Breast epithelium (tissue), 4 donors: ENCODE results near the gene PDCD4. TPM values are rescaled to one million over a fixed set of nuclear protein-coding genes. Genes with fewer than 3 reads are reported as not detected.
"Not testable (repeated sequence)": the region's sequence is repeated elsewhere in the genome, so short reads cannot be mapped to it uniquely, and the experiment has no call there.

Experiments
- DNase-seq, 2 donors: peaks; one replicate each; pipeline ENCODE4 v3.0.0-alpha.2; 2019; ENCODE audit warnings: low spot score in 2 of 2
- H3K27ac ChIP-seq, 2 donors: fragments of 200-600 bp; sonication (generic) in 1 of 2; one replicate each; pipeline ENCODE4 v1.5.1; 2016 to 2019; ENCODE audit warnings: mild to moderate bottlenecking in 1 of 2
- H3K27me3 ChIP-seq, 2 donors: fragments of 200-600 bp; sonication (generic) in 1 of 2; one replicate each; pipeline versions ENCODE4 v1.5.1 to v1.6.0; 2017 to 2019; ENCODE audit warnings: control low read depth in 1 of 2, mild to moderate bottlenecking in 1 of 2
- H3K36me3 ChIP-seq: fragments of 200-600 bp; one replicate; pipeline ENCODE4 v1.5.1; 2019
- H3K4me1 ChIP-seq, 2 donors: fragments of 200-600 bp; sonication (generic); one replicate each; pipeline ENCODE4 v1.5.1; 2016 to 2019; ENCODE audit warnings: control low read depth in 1 of 2
- H3K4me3 ChIP-seq, 3 donors: fragments of 200-600 bp; sonication (generic); 1 replicate in 2 of 3; 2 replicates in 1 of 3; pipeline ENCODE4 v1.5.1; 2016 to 2019; ENCODE audit warnings: mild to moderate bottlenecking in 3 of 3, moderate library complexity in 2 of 3
- H3K9me3 ChIP-seq, 2 donors: fragments of 200-600 bp; sonication (generic) in 1 of 2; one replicate each; pipeline ENCODE4 v1.5.1; 2016 to 2019; ENCODE audit warnings: control low read depth in 1 of 2
- POLR2A ChIP-seq: fragments of 450-650 bp; IDR thresholded peaks from one replicate; pipeline ENCODE4 v1.6.1; 2016; ENCODE audit warnings: antibody characterized with exemption, mild to moderate bottlenecking, moderate library complexity
- POLR2AphosphoS5 ChIP-seq, 3 donors: sonication (generic); formaldehyde crosslinking; IDR thresholded peaks; one replicate each; pipeline ENCODE4 v1.6.1; 2017; ENCODE audit warnings: antibody characterized with exemption in 3 of 3
- intact Hi-C: fragments of 100-400 bp; cut with DNase I; formaldehyde crosslinking; loops from one replicate; pipeline ENCODE4 v1.15.1; 2023; ENCODE audit warnings: low total_unique reads
- total RNA-seq, 3 donors: library from RNA; depleted of rRNA; stranded (reverse); fragments of >200 nt; gene quantifications; one replicate each; pipeline ENCODE4 v1.1.0, GENCODE V29; 2016
- TF ChIP-seq, protein P1 (sequence below), 3 donors: fragments of 450-650 bp; IDR thresholded peaks; one replicate each; pipeline ENCODE4 v1.5.1; 2016 to 2017; ENCODE audit warnings: antibody characterized with exemption in 3 of 3, mild to moderate bottlenecking in 3 of 3, moderate library complexity in 3 of 3

The PDCD4 gene
- total RNA-seq, 3 donors from 2014 or later, result 101 to 319 (median 161) TPM

DNA sequence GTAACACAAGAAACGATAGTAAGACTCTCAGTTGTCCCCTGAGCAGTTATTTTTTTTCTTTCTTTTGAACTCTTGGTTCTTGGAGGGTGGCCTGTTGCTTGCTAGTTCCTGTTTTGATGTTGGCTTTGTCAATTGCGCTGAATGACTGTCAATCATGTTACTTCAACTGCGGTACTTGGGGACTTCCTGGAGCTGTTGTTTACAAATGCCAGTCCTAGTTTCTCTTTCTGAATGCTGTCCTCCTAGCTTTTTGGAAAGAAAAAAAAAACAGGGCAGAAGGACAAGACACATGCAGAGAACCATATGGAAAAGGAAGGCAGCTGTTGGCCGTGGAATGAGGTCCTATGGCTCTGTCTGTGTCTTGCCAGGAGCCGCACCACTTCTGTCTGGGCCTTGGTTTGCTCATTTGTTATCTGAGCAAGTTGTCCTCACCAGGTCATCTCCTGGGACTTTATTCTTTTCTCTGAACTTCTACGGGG, 7.0 kb upstream of the PDCD4 start:
- intact Hi-C loops, result no loop called here

DNA sequence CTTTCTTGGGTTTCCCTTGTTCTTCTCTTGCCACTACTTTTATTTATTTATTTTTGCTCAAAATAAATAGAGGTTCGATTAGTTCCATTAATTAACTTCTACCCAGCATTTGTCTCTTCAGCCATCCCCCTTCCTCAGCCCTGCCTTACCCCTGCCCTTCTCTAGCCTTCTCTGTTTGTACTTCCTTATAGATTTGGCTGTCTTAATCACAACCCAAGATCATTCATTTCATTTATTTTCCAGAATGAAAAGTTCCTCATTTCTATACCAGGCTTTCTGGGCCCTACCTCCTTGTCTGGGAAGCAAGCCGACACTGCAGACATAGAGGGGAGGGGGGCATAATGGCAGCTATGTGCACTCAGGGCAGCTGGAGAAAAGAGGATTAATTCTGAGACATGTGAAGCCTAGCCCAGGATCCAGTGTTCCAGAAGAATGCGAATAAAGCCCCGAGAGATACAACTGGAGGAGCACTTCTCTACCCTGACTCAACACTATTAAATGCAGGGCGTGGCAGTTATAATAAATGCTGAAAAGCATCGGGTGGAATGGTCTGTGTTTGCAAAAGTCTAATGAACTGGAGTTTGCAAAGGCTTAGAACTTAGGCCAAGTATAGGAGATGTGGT, 6.4 kb upstream of the PDCD4 start:
- H3K36me3 ChIP-seq, result no peaks in the 10 kb centered on the region
- DNase-seq, result no peak
- no peaks in the 10 kb centered on the region for H3K9me3 ChIP-seq
- H3K27ac ChIP-seq, result peak overlapping the region; percentile 76 to 85
- H3K4me1 ChIP-seq, result peaks cover 0 to 25% of the 10 kb centered on the region in 2 donors
- H3K27me3 ChIP-seq, result no peaks in the 10 kb centered on the region
- H3K4me3 ChIP-seq, result peak overlapping the region in 1 of 3 donors; percentile 3
- intact Hi-C loops, result no loop called here
- TF ChIP-seq, protein P1, sequence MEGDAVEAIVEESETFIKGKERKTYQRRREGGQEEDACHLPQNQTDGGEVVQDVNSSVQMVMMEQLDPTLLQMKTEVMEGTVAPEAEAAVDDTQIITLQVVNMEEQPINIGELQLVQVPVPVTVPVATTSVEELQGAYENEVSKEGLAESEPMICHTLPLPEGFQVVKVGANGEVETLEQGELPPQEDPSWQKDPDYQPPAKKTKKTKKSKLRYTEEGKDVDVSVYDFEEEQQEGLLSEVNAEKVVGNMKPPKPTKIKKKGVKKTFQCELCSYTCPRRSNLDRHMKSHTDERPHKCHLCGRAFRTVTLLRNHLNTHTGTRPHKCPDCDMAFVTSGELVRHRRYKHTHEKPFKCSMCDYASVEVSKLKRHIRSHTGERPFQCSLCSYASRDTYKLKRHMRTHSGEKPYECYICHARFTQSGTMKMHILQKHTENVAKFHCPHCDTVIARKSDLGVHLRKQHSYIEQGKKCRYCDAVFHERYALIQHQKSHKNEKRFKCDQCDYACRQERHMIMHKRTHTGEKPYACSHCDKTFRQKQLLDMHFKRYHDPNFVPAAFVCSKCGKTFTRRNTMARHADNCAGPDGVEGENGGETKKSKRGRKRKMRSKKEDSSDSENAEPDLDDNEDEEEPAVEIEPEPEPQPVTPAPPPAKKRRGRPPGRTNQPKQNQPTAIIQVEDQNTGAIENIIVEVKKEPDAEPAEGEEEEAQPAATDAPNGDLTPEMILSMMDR (IDR thresholded peaks at IDR 0.05), result no peak
- TF ChIP-seq POLR2A, result no peak
- TF ChIP-seq POLR2AphosphoS5 (IDR thresholded peaks at IDR 0.05), result no peak

More for the DNA sequence above, 7.0 kb upstream of the PDCD4 start:
- Histone ChIP-seq H3K4me3 (peak overlapping the region; percentile 1 to 26 (median 3)), H3K4me1 (peaks cover under 1 to 31% of the 10 kb centered on the region in 2 donors), H3K27me3 (no peaks in the 10 kb centered on the region), H3K9me3 (no peaks in the 10 kb centered on the region), H3K27ac (peak overlapping the region; percentile 76 to 85), H3K36me3 (no peaks in the 10 kb centered on the region)
- TF ChIP-seq POLR2A (no peak), POLR2AphosphoS5 (IDR thresholded peaks at IDR 0.05) (no peak)
- TF ChIP-seq, protein P1 (IDR thresholded peaks at IDR 0.05), result no peak
- no peak for DNase-seq

DNA sequence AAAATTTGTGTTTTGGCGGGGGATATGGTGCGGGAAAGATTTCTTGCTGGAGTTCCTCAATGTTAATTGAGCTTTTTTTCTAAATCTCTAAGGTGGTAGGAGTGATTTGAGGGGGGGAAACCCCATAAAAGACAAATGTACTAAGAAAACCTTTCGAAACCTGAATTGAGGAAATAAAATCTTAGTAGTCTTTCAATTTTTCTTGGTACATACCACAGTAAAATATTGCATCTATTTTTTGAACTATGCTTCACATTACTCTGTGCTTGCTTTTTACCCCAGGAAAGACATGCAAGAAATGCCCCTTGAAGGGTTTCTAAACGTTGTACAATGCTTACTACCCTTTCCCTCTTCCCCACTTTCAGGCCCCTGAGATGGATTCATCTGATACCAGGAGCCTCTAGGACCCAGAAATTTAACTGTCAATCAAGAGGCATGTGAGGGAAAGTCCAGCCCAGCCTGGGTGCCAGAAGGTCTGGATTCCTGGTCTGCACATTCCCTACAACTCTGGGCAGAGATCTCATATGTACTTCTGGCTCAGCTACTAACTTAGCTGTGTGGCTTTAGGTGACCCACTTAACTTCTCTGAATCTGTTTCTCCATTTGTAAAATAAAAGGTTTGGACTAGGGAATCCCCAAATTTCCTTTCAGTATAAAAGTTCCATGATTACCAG, 5.8 kb upstream of the PDCD4 start:
- Histone ChIP-seq H3K27me3 (no peaks in the 10 kb centered on the region), H3K9me3 (no peaks in the 10 kb centered on the region), H3K4me3 (no peak overlapping the region), H3K4me1 (peaks cover 0 to 19% of the 10 kb centered on the region in 2 donors), H3K27ac (peak overlapping the region; percentile 76 to 85), H3K36me3 (no peaks in the 10 kb centered on the region)
- TF ChIP-seq POLR2AphosphoS5 (IDR thresholded peaks at IDR 0.05), result no peak
- no peak for TF ChIP-seq POLR2A
- TF ChIP-seq, protein P1 (IDR thresholded peaks at IDR 0.05), result no peak
- intact Hi-C loops, result no loop called here
- no peak for DNase-seq

DNA sequence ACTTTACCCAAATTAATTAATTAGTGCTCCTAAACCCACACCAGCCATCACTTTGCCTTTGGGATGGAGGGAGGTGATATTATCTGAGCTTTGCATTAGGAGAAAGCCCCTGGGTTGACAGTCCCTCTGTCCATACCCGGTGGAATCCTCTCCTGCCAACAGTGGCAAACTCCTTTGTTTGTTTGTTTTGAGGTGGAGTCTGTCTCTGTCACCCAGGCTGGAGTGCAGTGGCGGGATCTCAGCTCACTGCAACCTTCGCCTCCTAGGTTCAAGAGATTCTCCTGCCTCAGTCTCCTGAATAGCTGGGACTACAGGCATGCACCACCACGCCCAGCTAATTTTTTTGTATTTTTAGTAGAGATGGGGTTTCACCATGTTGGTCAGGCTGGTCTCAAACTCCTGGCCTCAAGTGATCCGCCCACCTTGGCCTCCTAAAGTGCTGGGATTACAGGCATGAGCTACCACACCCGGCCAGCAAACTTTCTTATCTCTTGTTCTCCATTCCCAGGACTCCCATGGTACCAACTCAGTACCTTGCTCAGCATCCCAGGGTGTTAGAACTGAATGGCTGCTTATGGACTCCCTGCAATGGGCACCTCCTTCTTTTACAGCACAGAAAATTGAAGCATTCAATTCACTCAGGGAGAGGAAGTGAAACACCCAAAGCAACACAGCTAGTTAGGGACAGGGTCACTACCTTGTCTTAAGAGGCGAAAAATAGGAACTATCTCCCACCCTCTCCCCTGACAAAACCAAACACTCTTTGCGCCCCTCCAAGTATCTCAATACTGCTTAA, 4.5 kb upstream of the PDCD4 start:
- peaks cover 0 to 13% of the 10 kb centered on the region in 2 donors for H3K4me1 ChIP-seq
- H3K4me3 ChIP-seq, DNase-seq, H3K36me3 ChIP-seq, H3K9me3 ChIP-seq, H3K27me3 ChIP-seq, intact Hi-C loops: not testable (repeated sequence)
- H3K27ac ChIP-seq, result peak overlapping the region; percentile 56 to 58

DNA sequence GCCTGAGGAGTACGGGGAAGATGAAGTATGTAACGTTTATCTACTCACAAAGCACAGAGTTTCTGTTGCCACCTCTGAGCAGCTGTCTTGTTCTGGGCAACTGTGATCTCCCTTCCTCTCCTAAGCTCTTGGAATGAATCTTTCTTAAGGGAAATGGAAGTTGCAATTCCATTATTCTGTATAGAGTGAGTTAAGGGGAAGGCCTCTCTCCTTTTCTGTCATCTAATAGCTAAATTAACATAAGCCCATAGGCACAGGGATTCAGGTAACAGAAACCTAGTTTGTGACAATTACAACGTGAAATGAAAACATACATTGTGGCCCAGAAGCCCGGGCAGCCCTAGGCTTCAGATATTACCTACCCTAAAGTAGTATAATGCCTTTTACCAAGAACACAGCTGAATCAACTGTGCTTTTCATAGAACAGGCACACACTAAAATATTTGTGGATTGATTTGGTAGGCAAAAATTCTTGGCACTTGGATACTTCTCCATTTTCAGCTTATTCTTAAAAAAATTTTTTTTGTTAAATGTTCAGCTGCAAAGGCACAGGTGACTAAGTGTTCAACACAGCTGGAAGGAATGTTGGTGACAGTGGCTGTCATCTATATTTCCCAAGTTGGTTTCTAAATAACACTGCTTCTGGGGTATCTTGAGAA, 3.8 kb upstream of the PDCD4 start:
- intact Hi-C loops, result no loop called here
- H3K4me1 ChIP-seq, result peaks cover 0 to 13% of the 10 kb centered on the region in 2 donors
- TF ChIP-seq POLR2A (no peak), POLR2AphosphoS5 (IDR thresholded peaks at IDR 0.05) (no peak)
- TF ChIP-seq, protein P1 (IDR thresholded peaks at IDR 0.05), result no peak

More for the DNA sequence above, 3.8 kb upstream of the PDCD4 start:
- Histone ChIP-seq H3K27ac (peak overlapping the region; percentile 56 to 58), H3K36me3 (no peaks in the 10 kb centered on the region), H3K4me3 (no peak overlapping the region), H3K9me3 (no peaks in the 10 kb centered on the region), H3K27me3 (no peaks in the 10 kb centered on the region)
- DNase-seq, result no peak
